T-cell (primary cell): ENCODE data around the gene INMT. TPM values are rescaled to one million over a fixed set of nuclear protein-coding genes. Genes with fewer than 3 reads are reported as not detected.
"Not testable (repeated sequence)": the region's sequence is repeated elsewhere in the genome, so short reads cannot be mapped to it uniquely, and the experiment has no call there.

ENCODE experiments used
- ATAC-seq, 4 experiments: fragments of 200-7000 bp in 3 of 4; fragments of 150-1000 bp in 1 of 4; cut with Tn5 transposase; replicated peaks in 1 of 4; 1 replicate in 3 of 4; 2 replicates in 1 of 4; pipeline ENCODE4 v1.10.0; 2021; ENCODE audit warnings: moderate library complexity in 3 of 4, mild to moderate bottlenecking in 2 of 4, moderate number of reproducible peaks in 1 of 4
- CTCF ChIA-PET, 2 donors: fragments of 300-600 bp; sonication (Branson Sonifier 250); formaldehyde crosslinking; loops; one replicate each; lab custom pipeline; 2022; ENCODE audit warnings: antibody characterized with exemption in 2 of 2; lab: Charles Lee
- POLR2A ChIA-PET, 2 donors: fragments of 300-600 bp; sonication (Branson Sonifier 250); formaldehyde crosslinking; loops; one replicate each; lab custom pipeline; 2022; ENCODE audit warnings: antibody characterized with exemption in 2 of 2; lab: Charles Lee
- DNase-seq, 35 experiments: peaks; one replicate each; pipeline versions ENCODE4 v3.0.0 to v3.0.0-alpha.2; 2013 to 2023
- H3K27ac ChIP-seq: one replicate; pipeline ENCODE4 v1.5.1; 2013; ENCODE audit warnings: low read length
- H3K27me3 ChIP-seq, 2 experiments: replicated peaks in 1 of 2; 1 replicate in 1 of 2; 2 replicates in 1 of 2; pipeline versions ENCODE4 v1.6.1 to v1.7.0; 2013; ENCODE audit warnings: low read length in 1 of 2, mixed read lengths in 1 of 2; ENCODE audit not compliant: control insufficient read depth in 2 of 2, insufficient read depth in 2 of 2; ENCODE audit errors: extremely low read depth in 1 of 2
- H3K36me3 ChIP-seq, 2 donors: 1 replicate in 1 of 2; 2 replicates in 1 of 2; pipeline versions ENCODE4 v1.6.1 to v1.7.0; 2013; ENCODE audit warnings: low read length in 1 of 2; ENCODE audit not compliant: control insufficient read depth in 2 of 2, insufficient read depth in 1 of 2; ENCODE audit errors: extremely low read depth in 1 of 2
- H3K4me1 ChIP-seq, 2 experiments: 1 replicate in 1 of 2; 2 replicates in 1 of 2; pipeline versions ENCODE4 v1.6.1 to v1.7.0; 2013; ENCODE audit warnings: low read length in 2 of 2, mixed read lengths in 1 of 2; ENCODE audit not compliant: insufficient read depth in 2 of 2, control insufficient read depth in 1 of 2; ENCODE audit errors: extremely low read depth in 1 of 2
- H3K4me3 ChIP-seq, 2 donors: 1 replicate in 1 of 2; 2 replicates in 1 of 2; pipeline versions ENCODE4 v1.5.1 to v1.7.0; 2013; ENCODE audit warnings: mild to moderate bottlenecking in 2 of 2, low read length in 1 of 2, moderate library complexity in 1 of 2; ENCODE audit not compliant: control insufficient read depth in 1 of 2; ENCODE audit errors: extremely low read depth in 1 of 2
- H3K9me3 ChIP-seq: 2 replicates; pipeline ENCODE4 v1.7.0; 2013
- H3K27ac Mint-ChIP-seq, 2 donors: one replicate each; pipeline ENCODE4 v1.8.0; 2020 to 2021; ENCODE audit warnings: mild to moderate bottlenecking in 2 of 2, mixed read lengths in 2 of 2
- H3K27me3 Mint-ChIP-seq, 2 donors: one replicate each; pipeline ENCODE4 v1.8.0; 2021 to 2022; ENCODE audit warnings: mixed read lengths in 2 of 2
- H3K36me3 Mint-ChIP-seq: one replicate; pipeline ENCODE4 v1.8.0; 2021; ENCODE audit warnings: mixed read lengths
- H3K4me1 Mint-ChIP-seq, 3 donors: one replicate each; pipeline ENCODE4 v1.8.0; 2020 to 2022; ENCODE audit warnings: mixed read lengths in 3 of 3, mild to moderate bottlenecking in 1 of 3
- H3K4me3 Mint-ChIP-seq, 3 donors: one replicate each; pipeline ENCODE4 v1.8.0; 2020 to 2022; ENCODE audit warnings: mild to moderate bottlenecking in 3 of 3, mixed read lengths in 3 of 3, moderate library complexity in 3 of 3
- H3K9me3 Mint-ChIP-seq, 3 donors: one replicate each; pipeline ENCODE4 v1.8.0; 2020 to 2022; ENCODE audit warnings: mixed read lengths in 3 of 3
- WGBS: methylation state at CpG from one replicate; pipeline ENCODE4 v1.1.5; 2013; ENCODE audit warnings: missing lambda C conversion rate; ENCODE audit not compliant: insufficient coverage; 5-methylcytosine and 5-hydroxymethylcytosine counted together
- total RNA-seq, 35 experiments: library from RNA in 6 of 35; stranded (reverse) in 6 of 35; fragments of 120-200 nt in 1 of 35; gene quantifications; one replicate each; pipeline versions ENCODE4 v1.2.1 to v1.2.4 and lab custom pipeline; 2013 to 2026

The INMT gene
- total RNA-seq, 5 donors from 2014 or later (not counting 1 experiment from before 2014, with no cell fraction given), result 0.14 to 1.7 (median 0.75) TPM

- ChIA-PET CTCF (no interaction called here), POLR2A (no interaction called here)
- Mint-ChIP-seq H3K27ac (no peak overlapping the region), H3K9me3 (peaks cover 13 to 22% (median 15%) of the 10 kb centered on the region in 3 donors), H3K4me1 (no peaks in the 10 kb centered on the region), H3K36me3 (peaks cover 37% of the 10 kb centered on the region), H3K27me3 (no peaks in the 10 kb centered on the region), H3K4me3 (no peak overlapping the region)
- ATAC-seq, result no peak
- Histone ChIP-seq H3K4me3 (no peak overlapping the region), H3K4me1 (no peaks in the 10 kb centered on the region), H3K27me3 (no peaks in the 10 kb centered on the region), H3K36me3 (peaks cover 0 to 4% of the 10 kb centered on the region in 2 donors), H3K27ac (no peak overlapping the region), H3K9me3 (peaks cover 2% of the 10 kb centered on the region)
- WGBS, result 44% methylated on average over 1 of the region's 6 CpGs
- DNase-seq, result no peak
Observed at GRCh38 chr7:30713392-30713791, 38.5 kb upstream of the INMT start.

DNA sequence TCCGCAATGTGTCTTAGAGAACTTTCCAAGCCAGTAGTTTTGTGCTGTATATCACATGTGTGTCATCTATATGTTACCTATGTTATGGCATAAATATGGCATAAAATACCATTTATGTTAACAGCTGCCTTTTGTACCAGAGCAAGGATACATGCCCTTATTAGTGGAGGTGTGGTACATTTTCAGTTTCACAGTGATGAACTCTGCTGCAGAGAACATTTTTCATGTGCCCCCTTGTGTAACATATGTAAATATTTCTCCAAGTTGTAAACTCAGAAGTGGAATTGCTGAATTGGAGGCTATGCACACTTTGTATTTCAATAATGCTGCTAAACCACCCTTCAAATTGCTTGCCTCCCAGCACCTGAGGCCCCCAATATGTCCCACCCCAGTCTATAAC lies 37.8 kb upstream of the INMT start:
- peaks cover 0 to 4% of the 10 kb centered on the region in 2 donors for H3K36me3 ChIP-seq
- Mint-ChIP-seq H3K36me3 (peaks cover 45% of the 10 kb centered on the region), H3K4me3 (no peak overlapping the region), H3K9me3 (peaks cover 16 to 28% (median 22%) of the 10 kb centered on the region in 3 donors), H3K4me1 (no peaks in the 10 kb centered on the region), H3K27ac (no peak overlapping the region), H3K27me3 (no peaks in the 10 kb centered on the region)
- no peaks in the 10 kb centered on the region for H3K27me3 ChIP-seq
- CTCF ChIA-PET, result no interaction called here
- DNase-seq (no peak), ATAC-seq (no peak)
- H3K4me3 ChIP-seq, result no peak overlapping the region
- peaks cover 2% of the 10 kb centered on the region for H3K9me3 ChIP-seq
- H3K4me1 ChIP-seq, result no peaks in the 10 kb centered on the region
- no peak overlapping the region for H3K27ac ChIP-seq
- no CpG with 5 or more reads among the region's 1 CpG for WGBS
- POLR2A ChIA-PET, result no interaction called here

DNA sequence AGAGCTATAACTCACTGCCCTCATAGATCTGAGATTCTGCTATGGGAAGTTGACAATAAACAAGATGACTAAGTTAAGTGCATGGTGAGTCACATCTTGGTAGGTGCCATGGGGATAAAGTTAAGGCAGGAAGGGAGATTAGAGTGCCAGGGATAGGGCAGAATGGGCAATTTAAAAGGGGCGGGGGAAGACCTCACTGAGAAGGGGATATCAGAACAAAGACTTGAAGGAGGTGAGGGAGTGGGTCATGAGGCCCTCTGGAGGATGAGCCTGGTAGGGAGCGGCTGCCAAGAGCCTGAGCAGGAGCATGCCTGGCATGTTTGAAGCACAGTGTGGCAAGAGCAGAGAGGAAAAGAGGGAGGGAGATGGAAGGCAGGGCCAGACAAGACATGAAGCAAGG lies 34.8 kb upstream of the INMT start:
- 82% methylated on average over 2 of the region's 2 CpGs for WGBS
- Histone ChIP-seq H3K36me3 (peaks cover 0 to 4% of the 10 kb centered on the region in 2 donors), H3K27me3 (no peaks in the 10 kb centered on the region), H3K9me3 (peaks cover 2% of the 10 kb centered on the region), H3K4me3 (no peak overlapping the region), H3K27ac (no peak overlapping the region), H3K4me1 (no peaks in the 10 kb centered on the region)
- Mint-ChIP-seq H3K27ac (no peak overlapping the region), H3K4me1 (no peaks in the 10 kb centered on the region), H3K9me3 (peaks cover 24 to 39% (median 32%) of the 10 kb centered on the region in 3 donors), H3K27me3 (no peaks in the 10 kb centered on the region), H3K36me3 (peaks cover 63% of the 10 kb centered on the region), H3K4me3 (no peak overlapping the region)
- DNase-seq (no peak), ATAC-seq (no peak)
- CTCF ChIA-PET, result no interaction called here
- POLR2A ChIA-PET, result no interaction called here

GRCh38 chr7:30719434-30719833 lies 32.5 kb upstream of the INMT start:
- H3K27ac Mint-ChIP-seq, H3K4me3 ChIP-seq, H3K4me1 ChIP-seq, H3K27me3 Mint-ChIP-seq, DNase-seq, CTCF ChIA-PET, ATAC-seq, H3K27me3 ChIP-seq, H3K4me3 Mint-ChIP-seq, H3K9me3 ChIP-seq, POLR2A ChIA-PET, H3K4me1 Mint-ChIP-seq, H3K36me3 ChIP-seq, H3K27ac ChIP-seq: not testable (repeated sequence)
- WGBS, result 96% methylated on average over 2 of the region's 2 CpGs
- Mint-ChIP-seq H3K9me3 (peaks cover 24 to 39% (median 32%) of the 10 kb centered on the region in 3 donors), H3K36me3 (peaks cover 61% of the 10 kb centered on the region)

- peaks cover 48% of the 10 kb centered on the region for H3K36me3 Mint-ChIP-seq
- Histone ChIP-seq H3K27ac (no peak overlapping the region), H3K4me3 (no peak overlapping the region), H3K36me3 (peaks cover 0 to 4% of the 10 kb centered on the region in 2 donors), H3K9me3 (peaks cover 2% of the 10 kb centered on the region), H3K4me1 (peaks cover 6 to 11% of the 10 kb centered on the region in 2 experiments), H3K27me3 (peaks cover 0 to 2% of the 10 kb centered on the region in 2 experiments)
- no CpG with 5 or more reads among the region's 1 CpG for WGBS
- ATAC-seq, result no peak
- H3K4me3 Mint-ChIP-seq, result no peak overlapping the region
- peaks cover 12 to 17% (median 17%) of the 10 kb centered on the region in 3 donors for H3K4me1 Mint-ChIP-seq
- peaks cover 24 to 32% (median 32%) of the 10 kb centered on the region in 3 donors for H3K9me3 Mint-ChIP-seq
- no peak for DNase-seq
- H3K27ac Mint-ChIP-seq, result no peak overlapping the region
- POLR2A ChIA-PET, result no interaction called here
- CTCF ChIA-PET, result no interaction called here
- no peaks in the 10 kb centered on the region for H3K27me3 Mint-ChIP-seq
Observed at GRCh38 chr7:30721211-30721610, 30.7 kb upstream of the INMT start.

- Histone ChIP-seq H3K27me3 (peaks cover 0 to 2% of the 10 kb centered on the region in 2 experiments), H3K36me3 (peaks cover 0 to 2% of the 10 kb centered on the region in 2 donors), H3K9me3 (peaks cover 2% of the 10 kb centered on the region), H3K27ac (no peak overlapping the region), H3K4me3 (no peak overlapping the region), H3K4me1 (peaks cover 13 to 21% of the 10 kb centered on the region in 2 experiments)
- H3K9me3 Mint-ChIP-seq, result peaks cover 19 to 27% (median 27%) of the 10 kb centered on the region in 3 donors
- ATAC-seq, result no peak
- H3K36me3 Mint-ChIP-seq, result peaks cover 40% of the 10 kb centered on the region
- no peak overlapping the region for H3K27ac Mint-ChIP-seq
- no peak overlapping the region for H3K4me3 Mint-ChIP-seq
- DNase-seq, result no peak
- no peaks in the 10 kb centered on the region for H3K27me3 Mint-ChIP-seq
- H3K4me1 Mint-ChIP-seq, result peaks cover 22 to 27% (median 27%) of the 10 kb centered on the region in 3 donors
- POLR2A ChIA-PET, result no interaction called here
- CTCF ChIA-PET, result interaction anchor here in 1 of 2 donors (2.5 kb wide), 1 partner anchor 19 kb away, joined by 8 read pairs; no protein-coding TSS in a partner anchor
- no CpG with 5 or more reads among the region's 2 CpGs for WGBS
Observed at GRCh38 chr7:30722187-30722586, 29.7 kb upstream of the INMT start.
